Skin of body (tissue), 3 donors: ENCODE measurements around the gene CPM. TPM values are rescaled to one million over a fixed set of nuclear protein-coding genes. Genes with fewer than 3 reads are reported as not detected.
"Not testable (repeated sequence)": the region's sequence is repeated elsewhere in the genome, so short reads cannot be mapped to it uniquely, and the experiment has no call there.

Source experiments
- DNase-seq: peaks from one replicate; lab custom pipeline; 2025; lab: John Stamatoyannopoulos, UW
- small RNA-seq: library from RNA; depleted of rRNA; stranded (forward); fragments of <200 nt; gene quantifications from one replicate; pipeline ENCODE3, GENCODE V24; 2014; ENCODE audit warnings: low replicate concordance
- total RNA-seq: library from RNA; depleted of rRNA; stranded (reverse); fragments of >200 nt; gene quantifications from one replicate; pipeline ENCODE4 v1.2.3, GENCODE V29; 2014

The CPM gene
- total RNA-seq, 1 donor from 2014 or later: 20.5 TPM

GRCh38 chr12:68808388-68809189, 124.4 kb downstream of the CPM start:
- DNase-seq: peak; percentile 73

GRCh38 chr12:68807576-68808387, 125.2 kb downstream of the CPM start, which contains the start of gene MDM2:
Gene MDM2, plus strand, starts transcription at chr12:68808177. Its CDS starts 301 bp downstream, at chr12:68808478.
- peak; percentile 88 for DNase-seq

GRCh38 chr12:68807274-68807575, 125.7 kb downstream of the CPM start:
- DNase-seq: not testable (repeated sequence)

DNA sequence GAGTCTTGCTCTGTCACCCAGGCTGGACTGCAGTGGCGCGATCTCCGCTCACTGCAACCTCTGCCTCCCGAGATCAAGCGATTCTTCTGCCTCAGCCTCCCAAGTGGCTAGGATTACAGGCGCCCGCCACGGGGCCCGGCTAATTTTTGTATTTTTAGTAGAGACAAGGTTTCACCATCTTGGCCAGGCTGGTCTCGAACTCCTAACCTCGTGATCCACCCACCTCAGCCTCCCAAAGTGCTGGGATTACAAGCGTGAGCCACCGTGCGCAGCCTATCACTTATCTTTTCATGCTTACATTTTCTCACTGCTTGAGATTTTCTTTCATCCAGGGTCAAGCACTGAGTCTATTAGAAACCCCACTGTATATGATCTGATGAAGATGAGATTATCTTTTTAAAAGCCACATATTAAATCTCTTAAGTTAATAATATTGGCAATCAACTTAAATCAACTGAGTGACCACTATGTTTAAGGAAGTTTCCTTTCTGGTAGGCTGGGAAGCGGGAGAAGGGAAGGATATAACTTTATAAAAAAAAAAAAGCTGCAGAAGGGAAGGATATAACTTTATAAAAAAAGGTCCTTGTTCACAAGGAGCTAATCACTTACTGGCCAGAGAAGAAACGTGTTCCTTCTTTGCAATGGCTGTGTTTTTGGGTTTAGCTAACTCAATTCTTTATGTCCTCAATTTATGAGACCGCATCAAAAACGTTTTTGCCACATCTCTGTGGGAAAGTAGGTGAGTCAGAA, 126.3 kb downstream of the CPM start:
- DNase-seq: no peak

DNA sequence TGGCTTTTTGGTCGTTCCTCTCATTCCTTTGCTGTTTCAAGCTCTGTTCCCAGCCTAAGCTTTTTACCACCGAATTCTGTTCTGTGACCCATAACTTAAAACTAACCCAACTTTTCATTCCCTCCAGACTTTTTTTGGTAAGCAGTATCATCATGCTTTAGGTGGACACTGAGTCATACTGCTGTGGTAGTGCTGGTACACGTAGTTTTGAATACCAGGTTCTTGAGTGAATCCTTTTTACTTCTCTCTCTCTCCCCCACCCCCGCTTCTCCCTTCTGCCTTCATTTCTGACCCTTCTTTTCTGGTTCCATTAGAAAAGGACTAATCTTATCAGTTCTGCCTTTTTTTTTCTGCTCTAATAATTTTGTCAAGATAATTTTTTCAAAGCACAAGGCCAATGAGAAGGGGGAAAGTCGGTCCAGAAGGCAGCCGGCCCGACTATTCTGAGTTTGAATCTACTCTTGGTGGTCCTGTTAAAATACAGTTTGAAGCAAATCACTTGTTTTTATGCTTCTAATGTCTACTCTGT, 127.3 kb downstream of the CPM start:
- DNase-seq: no peak

DNA sequence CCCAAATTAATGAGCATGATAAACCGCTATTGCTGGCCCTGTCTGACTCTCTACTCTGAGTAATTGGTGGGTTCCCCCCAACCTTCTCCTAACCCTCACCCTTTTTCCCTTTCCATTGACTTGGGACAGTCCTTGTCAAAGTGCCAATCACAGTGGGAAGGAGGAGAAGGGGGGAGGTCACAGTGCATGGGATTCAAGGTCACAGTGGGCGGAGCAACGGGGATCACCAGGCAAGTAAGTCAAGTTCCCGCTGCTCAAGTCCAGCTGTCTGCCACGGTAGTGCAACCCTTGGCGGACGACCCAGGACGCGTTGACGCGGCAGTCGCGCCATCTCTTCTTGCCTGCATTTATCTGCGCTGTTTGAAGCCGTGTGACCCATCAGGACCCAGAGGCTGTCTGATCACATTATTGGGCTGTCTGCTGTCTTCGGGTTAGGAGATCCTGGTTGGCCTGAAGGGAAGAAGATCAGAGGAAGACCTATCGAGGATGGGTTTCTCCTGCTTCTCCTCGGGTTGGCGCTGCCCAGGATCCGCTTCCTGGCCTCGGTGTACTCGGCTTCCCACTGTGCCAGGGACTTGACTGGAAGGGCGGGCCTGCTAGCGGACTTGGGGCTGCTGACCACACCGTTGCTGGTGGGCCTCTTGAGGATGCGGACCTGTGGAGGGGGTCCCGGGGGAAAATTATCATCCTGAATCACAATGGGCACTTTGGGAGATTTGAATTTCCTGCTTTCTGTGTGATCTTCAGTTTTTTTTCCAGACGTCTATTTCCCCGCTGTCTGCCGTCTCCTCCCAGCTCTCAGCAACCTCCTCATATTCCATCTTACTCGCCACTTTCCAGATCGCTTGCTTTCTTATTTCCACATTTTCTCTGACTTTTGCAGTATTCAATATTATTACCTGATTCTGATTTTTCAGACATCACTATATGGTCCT, 128.0 kb downstream of the CPM start:
- DNase-seq: no peak

DNA sequence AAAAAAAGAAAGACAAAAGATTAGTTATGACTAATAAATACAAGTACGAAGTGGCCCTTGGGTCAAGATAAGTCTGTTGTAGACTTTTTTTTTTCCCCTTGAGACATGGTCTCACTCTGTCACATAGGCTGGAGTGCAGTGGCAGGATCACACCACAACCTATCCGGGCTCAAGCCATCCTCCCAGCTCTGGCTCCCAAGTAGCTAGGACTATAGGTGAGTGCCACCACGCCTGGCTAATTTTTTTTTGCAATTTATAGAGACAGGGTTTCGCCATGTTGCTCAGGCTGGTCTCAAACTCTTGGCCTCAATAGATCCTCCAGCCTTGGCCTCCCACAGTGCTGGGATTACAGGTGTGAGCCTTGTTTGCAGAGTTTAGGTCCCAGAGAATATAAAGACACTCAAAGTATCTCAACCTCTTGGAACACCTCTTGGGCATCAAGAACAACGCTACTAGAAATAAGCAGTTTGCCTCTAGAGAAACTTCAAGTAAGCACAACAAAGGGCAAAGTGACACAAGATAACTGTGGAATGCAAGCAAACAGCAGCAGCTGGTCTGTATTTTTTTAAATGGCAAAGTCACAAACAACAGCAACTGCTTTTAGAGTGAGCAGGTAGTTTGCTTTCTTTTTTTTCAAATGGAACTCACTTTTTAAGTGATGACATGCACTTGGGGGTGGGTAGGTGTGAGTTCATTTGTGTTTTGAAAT, 128.9 kb downstream of the CPM start:
- no peak for DNase-seq

DNA sequence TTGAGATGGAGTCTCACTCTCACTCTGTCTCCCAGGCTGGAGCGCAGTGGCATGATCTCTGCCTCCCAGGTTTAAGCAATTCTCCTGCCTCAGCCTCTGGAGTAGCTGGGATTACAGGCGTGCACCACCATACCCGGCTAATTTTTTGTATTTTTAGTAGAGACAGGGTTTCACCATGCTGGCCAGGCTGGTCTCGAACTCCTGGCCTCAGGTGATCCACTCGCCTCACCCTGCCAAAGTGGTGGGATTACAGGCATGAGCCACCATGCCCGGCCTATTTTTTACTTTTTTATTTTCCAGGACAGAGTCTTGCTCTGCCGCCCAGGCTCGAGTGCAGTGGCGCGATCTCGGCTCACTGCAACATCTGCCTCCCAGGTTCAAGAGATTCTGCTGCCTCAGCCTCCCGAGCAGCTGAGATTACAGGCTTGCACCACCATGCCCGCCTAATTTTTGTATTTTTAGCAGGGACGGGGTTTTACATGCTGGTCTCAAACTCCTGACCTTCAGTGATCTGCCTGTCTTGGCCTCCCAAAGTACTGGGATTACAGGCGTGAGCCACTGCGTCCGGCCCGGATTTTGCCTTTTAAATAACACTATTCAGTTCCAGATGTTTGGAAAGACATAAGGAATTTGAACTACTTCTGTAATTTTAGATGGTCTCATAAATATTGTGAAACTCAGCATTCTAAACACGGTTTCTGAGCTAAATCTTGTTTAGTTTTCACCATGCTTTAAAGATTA, 129.9 kb downstream of the CPM start:
- peak; percentile 58 for DNase-seq

- DNase-seq: not testable (repeated sequence)
Measured at GRCh38 chr12:68802372-68802745, 130.6 kb downstream of the CPM start.

Small RNA genes lying within 50 kb of the gene (small RNA-seq; reads per million reads assigned to genes)
- gene AC025423.5 (not detected), gene RNU7-4P (not detected)

Other genes starting within 250 kb of the CPM start
- 47.2 TPM for gene NUP107, start 246.2 kb downstream of the CPM start, total RNA-seq
- 3.4 TPM for gene SLC35E3, start 187.0 kb downstream of the CPM start, total RNA-seq
- gene MDM2, start 125.0 kb downstream of the CPM start, total RNA-seq: 65.4 TPM